ENCODE data around the gene FCN1. TPM values are rescaled to one million over a fixed set of nuclear protein-coding genes. Genes with fewer than 3 reads are reported as not detected.

The FCN1 gene
- total RNA-seq, 4 donors from 2014 or later = 0.16 to 0.42 (median 0.34) TPM

- H3K27ac ChIP-seq = no peak overlapping the region
- TF ChIP-seq EP300 (IDR thresholded peaks at IDR 0.05) (no peak), POLR2AphosphoS5 (IDR thresholded peaks at IDR 0.05) (no peak), POLR2A (IDR thresholded peaks at IDR 0.05) (no peak)
- TF ChIP-seq, protein P1, sequence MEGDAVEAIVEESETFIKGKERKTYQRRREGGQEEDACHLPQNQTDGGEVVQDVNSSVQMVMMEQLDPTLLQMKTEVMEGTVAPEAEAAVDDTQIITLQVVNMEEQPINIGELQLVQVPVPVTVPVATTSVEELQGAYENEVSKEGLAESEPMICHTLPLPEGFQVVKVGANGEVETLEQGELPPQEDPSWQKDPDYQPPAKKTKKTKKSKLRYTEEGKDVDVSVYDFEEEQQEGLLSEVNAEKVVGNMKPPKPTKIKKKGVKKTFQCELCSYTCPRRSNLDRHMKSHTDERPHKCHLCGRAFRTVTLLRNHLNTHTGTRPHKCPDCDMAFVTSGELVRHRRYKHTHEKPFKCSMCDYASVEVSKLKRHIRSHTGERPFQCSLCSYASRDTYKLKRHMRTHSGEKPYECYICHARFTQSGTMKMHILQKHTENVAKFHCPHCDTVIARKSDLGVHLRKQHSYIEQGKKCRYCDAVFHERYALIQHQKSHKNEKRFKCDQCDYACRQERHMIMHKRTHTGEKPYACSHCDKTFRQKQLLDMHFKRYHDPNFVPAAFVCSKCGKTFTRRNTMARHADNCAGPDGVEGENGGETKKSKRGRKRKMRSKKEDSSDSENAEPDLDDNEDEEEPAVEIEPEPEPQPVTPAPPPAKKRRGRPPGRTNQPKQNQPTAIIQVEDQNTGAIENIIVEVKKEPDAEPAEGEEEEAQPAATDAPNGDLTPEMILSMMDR (IDR thresholded peaks at IDR 0.05) = no peak
- H3K9me3 ChIP-seq = no peaks in the 10 kb centered on the region
- H3K4me3 ChIP-seq = no peak overlapping the region
- WGBS = 63% methylated on average over 12 of the region's 13 CpGs
- no peak for DNase-seq (ENCODE audit: low spot score in 2 of 2)
- no peaks in the 10 kb centered on the region for H3K4me1 ChIP-seq
- peaks cover 20% of the 10 kb centered on the region for H3K27me3 ChIP-seq
- H3K36me3 ChIP-seq = no peaks in the 10 kb centered on the region
Measured at GRCh38 chr9:134929193-134930158, 11.8 kb upstream of the FCN1 start.

DNA sequence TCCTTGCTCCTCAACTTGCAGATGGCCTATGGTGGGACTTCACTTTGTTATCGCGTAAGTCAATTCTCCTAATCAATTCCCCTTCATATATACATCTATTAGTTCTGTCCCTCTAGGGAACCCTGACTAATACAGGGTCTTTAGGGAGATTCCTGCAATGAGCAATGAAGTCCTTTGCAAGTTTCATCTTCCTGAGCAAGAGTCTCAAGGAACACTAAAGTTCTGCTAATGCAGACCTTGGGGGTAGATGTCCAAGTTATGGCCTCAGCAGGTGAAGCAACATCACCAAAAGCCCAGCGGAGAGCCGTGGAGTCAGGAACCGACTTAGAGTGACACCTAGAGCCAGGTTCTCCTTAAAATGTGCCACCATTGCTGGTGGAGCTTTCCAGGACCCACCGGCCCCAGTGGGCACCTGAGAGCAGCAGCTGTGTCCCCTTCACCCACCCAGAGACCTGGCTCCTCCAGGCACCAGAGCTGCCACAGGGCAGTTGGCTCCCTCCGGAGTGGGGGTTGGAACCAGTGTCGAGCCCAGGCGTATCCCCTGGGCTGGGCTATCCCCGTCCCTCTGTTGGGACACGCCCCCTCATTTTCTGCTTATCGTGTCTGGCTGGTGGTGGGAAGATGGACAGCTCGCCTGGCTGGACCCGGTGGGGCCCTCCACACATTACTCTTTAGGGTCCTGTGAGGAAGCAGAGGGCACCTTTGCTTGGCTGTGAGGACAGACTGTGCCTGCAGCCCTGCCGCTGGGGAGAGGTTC lies 10.9 kb upstream of the FCN1 start:
- DNase-seq (ENCODE audit: low spot score in 2 of 2) = no peak
- WGBS = 100% methylated on average over 2 of the region's 15 CpGs
- Histone ChIP-seq H3K4me3 (no peak overlapping the region), H3K9me3 (no peaks in the 10 kb centered on the region), H3K36me3 (no peaks in the 10 kb centered on the region), H3K27ac (no peak overlapping the region), H3K4me1 (no peaks in the 10 kb centered on the region), H3K27me3 (peaks cover 20% of the 10 kb centered on the region)
- no peak for TF ChIP-seq EP300 (IDR thresholded peaks at IDR 0.05)
- no peak for TF ChIP-seq POLR2AphosphoS5 (IDR thresholded peaks at IDR 0.05)
- TF ChIP-seq, protein P1 (IDR thresholded peaks at IDR 0.05) = no peak
- TF ChIP-seq POLR2A (IDR thresholded peaks at IDR 0.05) = no peak

GRCh38 chr9:134925011-134925511 lies 7.3 kb upstream of the FCN1 start:
- H3K9me3 ChIP-seq = no peaks in the 10 kb centered on the region
- H3K4me3 ChIP-seq = no peak overlapping the region
- whole genome bisulfite sequencing = 66% methylated on average over 6 of the region's 7 CpGs
- no peak overlapping the region for H3K27ac ChIP-seq
- no peaks in the 10 kb centered on the region for H3K36me3 ChIP-seq
- H3K27me3 ChIP-seq = peaks cover 12% of the 10 kb centered on the region
- no peak for TF ChIP-seq POLR2A (IDR thresholded peaks at IDR 0.05)
- no peak for TF ChIP-seq EP300 (IDR thresholded peaks at IDR 0.05)
- no peak for TF ChIP-seq POLR2AphosphoS5 (IDR thresholded peaks at IDR 0.05)
- peak in 1 of 2 donors; percentile 50 for DNase-seq (ENCODE audit: low spot score in 2 of 2)
- H3K4me1 ChIP-seq = no peaks in the 10 kb centered on the region

- no peak overlapping the region for H3K4me3 ChIP-seq
- peaks cover 5% of the 10 kb centered on the region for H3K27me3 ChIP-seq
- H3K36me3 ChIP-seq = no peaks in the 10 kb centered on the region
- no peak overlapping the region for H3K27ac ChIP-seq
- no peak for DNase-seq (ENCODE audit: low spot score in 2 of 2)
- WGBS = 79% methylated on average over 7 of the region's 7 CpGs
- H3K9me3 ChIP-seq = no peaks in the 10 kb centered on the region
- H3K4me1 ChIP-seq = no peaks in the 10 kb centered on the region
- TF ChIP-seq, protein P1 (IDR thresholded peaks at IDR 0.05) = no peak
- TF ChIP-seq POLR2A (IDR thresholded peaks at IDR 0.05) (no peak), POLR2AphosphoS5 (IDR thresholded peaks at IDR 0.05) (no peak), EP300 (IDR thresholded peaks at IDR 0.05) (no peak)
Measured at GRCh38 chr9:134923466-134923865, 5.8 kb upstream of the FCN1 start.

DNA sequence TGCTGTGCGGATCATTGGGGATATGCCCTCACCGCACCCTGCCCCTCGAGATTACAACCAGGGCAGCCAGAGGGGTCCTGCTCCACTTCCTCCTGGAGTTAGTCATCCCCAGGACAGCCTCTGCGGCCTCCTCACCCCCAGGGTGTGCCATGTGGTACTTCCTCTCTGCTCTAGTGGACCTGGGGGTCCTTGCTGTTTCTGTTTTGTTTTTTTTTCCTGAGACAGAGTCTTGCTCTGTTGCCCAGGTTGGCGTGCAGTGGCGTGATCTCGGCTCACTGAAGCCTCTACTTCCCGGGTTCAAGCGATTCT lies 5.2 kb upstream of the FCN1 start:
- Histone ChIP-seq H3K36me3 (no peaks in the 10 kb centered on the region), H3K27ac (no peak overlapping the region), H3K4me1 (no peaks in the 10 kb centered on the region), H3K9me3 (no peaks in the 10 kb centered on the region), H3K27me3 (peaks cover 8% of the 10 kb centered on the region), H3K4me3 (no peak overlapping the region)
- TF ChIP-seq, protein P1 (IDR thresholded peaks at IDR 0.05) = no peak
- TF ChIP-seq EP300 (IDR thresholded peaks at IDR 0.05) (no peak), POLR2AphosphoS5 (IDR thresholded peaks at IDR 0.05) (no peak), POLR2A (IDR thresholded peaks at IDR 0.05) (no peak)
- WGBS = 78% methylated on average over 9 of the region's 9 CpGs
- DNase-seq (ENCODE audit: low spot score in 2 of 2) = no peak
